Right lobe of liver (tissue), 6 donors: ENCODE data around the gene KIF3C. TPM values are rescaled to one million over a fixed set of nuclear protein-coding genes. Genes with fewer than 3 reads are reported as not detected.
"Not testable (repeated sequence)": the region's sequence is repeated elsewhere in the genome, so short reads cannot be mapped to it uniquely, and the experiment has no call there.

Experiments used
- ATAC-seq, 4 donors: fragments of 200-7000 bp; cut with Tn5 transposase; one replicate each; pipeline ENCODE4 v1.9.1; 2020; ENCODE audit warnings: mild to moderate bottlenecking in 4 of 4, moderate library complexity in 4 of 4
- DNase-seq, 3 donors: peaks; one replicate each; pipeline ENCODE4 v3.0.0-alpha.2; 2020
- H3K27ac ChIP-seq, 3 donors: fragments of 200-600 bp; one replicate each; pipeline ENCODE4 v1.8.0; 2022
- H3K27me3 ChIP-seq, 2 donors: fragments of 200-600 bp; one replicate each; pipeline ENCODE4 v1.8.0; 2022
- H3K36me3 ChIP-seq, 4 donors: fragments of 200-600 bp; sonication (generic) in 1 of 4; one replicate each; pipeline versions ENCODE4 v1.5.1 to v1.8.0; 2017 to 2022; ENCODE audit warnings: control low read depth in 1 of 4
- H3K4me1 ChIP-seq, 4 donors: fragments of 200-600 bp; sonication (generic) in 1 of 4; one replicate each; pipeline versions ENCODE4 v1.5.1 to v1.8.0; 2017 to 2022; ENCODE audit warnings: control low read depth in 1 of 4
- H3K4me3 ChIP-seq, 3 donors: fragments of 200-600 bp; one replicate each; pipeline ENCODE4 v1.8.0; 2022
- H3K9me3 ChIP-seq, 4 donors: fragments of 200-600 bp; sonication (generic) in 1 of 4; one replicate each; pipeline versions ENCODE4 v1.5.1 to v1.8.0; 2017 to 2022; ENCODE audit warnings: control low read depth in 1 of 4
- POLR2A ChIP-seq: fragments of 450-650 bp; IDR thresholded peaks from one replicate; pipeline ENCODE4 v1.6.1; 2017; ENCODE audit warnings: antibody characterized with exemption, mild to moderate bottlenecking
- WGBS: methylation state at CpG from one replicate; pipeline ENCODE4 v1.1.6; 2018; ENCODE audit warnings: low coverage, low lambda C conversion rate; ENCODE audit not compliant: insufficient coverage; ENCODE audit errors: missing lambda C conversion rate; 5-methylcytosine and 5-hydroxymethylcytosine counted together
- intact Hi-C, 2 donors: fragments of 100-400 bp; cut with DNase I; formaldehyde crosslinking; loops; one replicate each; pipeline versions ENCODE4 v1.11.2 to v1.14.1; 2022
- total RNA-seq, 6 experiments: library from RNA; depleted of rRNA in 2 of 6; stranded (reverse); fragments of >200 nt in 2 of 6; fragmentation: NEBNext Ultra II Directional in 3 of 6; extraction: Animal tissue kit (Norgen Biotek cat#: 25700) in 3 of 6; gene quantifications; one replicate each; pipeline versions ENCODE4 v1.1.0 to v1.2.4, GENCODE V29; 2016 to 2023
- TF ChIP-seq, protein P1 (sequence below), 4 donors: fragments of 200-600 bp in 3 of 4; fragments of 450-650 bp in 1 of 4; IDR thresholded peaks; one replicate each; pipeline versions ENCODE4 v1.5.1 to v1.8.0; 2016 to 2022; ENCODE audit warnings: antibody characterized with exemption in 4 of 4, mild to moderate bottlenecking in 2 of 4
- donor health status: DM: no; HTN: yes; CAD: no.
- donor health status: DM: no; HTN: no; CAD: no.
- donor health status: DM: no; HTN: no; CAD: no.
- donor health status: DM: no; HTN: yes; CAD: no.
- donor health status: DM: no; HTN: yes; CAD: no.

The KIF3C gene
- total RNA-seq, 6 experiments from 2014 or later: 0.88 to 2.2 (median 1.0) TPM

DNA sequence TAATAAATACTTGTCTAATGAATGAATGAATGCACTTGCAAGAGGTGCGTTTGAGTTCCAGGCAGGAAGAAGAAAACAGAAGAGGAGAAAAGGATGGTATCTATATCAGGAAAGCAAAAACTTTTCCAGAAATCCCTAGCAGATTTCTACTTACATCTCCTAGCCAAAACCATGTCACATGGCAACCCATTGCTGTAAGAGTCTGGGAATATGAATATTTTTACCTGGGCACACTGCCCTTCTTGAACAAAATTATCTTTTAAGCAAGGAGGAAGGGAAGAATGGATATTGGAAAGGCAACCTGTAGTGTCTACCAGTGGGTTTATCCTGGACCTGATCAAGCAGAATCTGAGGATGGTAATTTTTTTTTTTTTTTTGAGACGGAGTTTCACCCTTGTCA, 59.8 kb downstream of the KIF3C start:
- ATAC-seq (no peak), DNase-seq (no peak)
- H3K4me3 ChIP-seq: no peak overlapping the region
- 69% methylated on average over 2 of the region's 2 CpGs for WGBS
- H3K4me1 ChIP-seq: no peaks in the 10 kb centered on the region
- no peaks in the 10 kb centered on the region for H3K36me3 ChIP-seq
- H3K9me3 ChIP-seq: no peaks in the 10 kb centered on the region
- TF ChIP-seq, protein P1, sequence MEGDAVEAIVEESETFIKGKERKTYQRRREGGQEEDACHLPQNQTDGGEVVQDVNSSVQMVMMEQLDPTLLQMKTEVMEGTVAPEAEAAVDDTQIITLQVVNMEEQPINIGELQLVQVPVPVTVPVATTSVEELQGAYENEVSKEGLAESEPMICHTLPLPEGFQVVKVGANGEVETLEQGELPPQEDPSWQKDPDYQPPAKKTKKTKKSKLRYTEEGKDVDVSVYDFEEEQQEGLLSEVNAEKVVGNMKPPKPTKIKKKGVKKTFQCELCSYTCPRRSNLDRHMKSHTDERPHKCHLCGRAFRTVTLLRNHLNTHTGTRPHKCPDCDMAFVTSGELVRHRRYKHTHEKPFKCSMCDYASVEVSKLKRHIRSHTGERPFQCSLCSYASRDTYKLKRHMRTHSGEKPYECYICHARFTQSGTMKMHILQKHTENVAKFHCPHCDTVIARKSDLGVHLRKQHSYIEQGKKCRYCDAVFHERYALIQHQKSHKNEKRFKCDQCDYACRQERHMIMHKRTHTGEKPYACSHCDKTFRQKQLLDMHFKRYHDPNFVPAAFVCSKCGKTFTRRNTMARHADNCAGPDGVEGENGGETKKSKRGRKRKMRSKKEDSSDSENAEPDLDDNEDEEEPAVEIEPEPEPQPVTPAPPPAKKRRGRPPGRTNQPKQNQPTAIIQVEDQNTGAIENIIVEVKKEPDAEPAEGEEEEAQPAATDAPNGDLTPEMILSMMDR (IDR thresholded peaks at IDR 0.05): no peak
- no peak for TF ChIP-seq POLR2A
- intact Hi-C loops: no loop called here
- no peaks in the 10 kb centered on the region for H3K27me3 ChIP-seq
- no peak overlapping the region for H3K27ac ChIP-seq

DNA sequence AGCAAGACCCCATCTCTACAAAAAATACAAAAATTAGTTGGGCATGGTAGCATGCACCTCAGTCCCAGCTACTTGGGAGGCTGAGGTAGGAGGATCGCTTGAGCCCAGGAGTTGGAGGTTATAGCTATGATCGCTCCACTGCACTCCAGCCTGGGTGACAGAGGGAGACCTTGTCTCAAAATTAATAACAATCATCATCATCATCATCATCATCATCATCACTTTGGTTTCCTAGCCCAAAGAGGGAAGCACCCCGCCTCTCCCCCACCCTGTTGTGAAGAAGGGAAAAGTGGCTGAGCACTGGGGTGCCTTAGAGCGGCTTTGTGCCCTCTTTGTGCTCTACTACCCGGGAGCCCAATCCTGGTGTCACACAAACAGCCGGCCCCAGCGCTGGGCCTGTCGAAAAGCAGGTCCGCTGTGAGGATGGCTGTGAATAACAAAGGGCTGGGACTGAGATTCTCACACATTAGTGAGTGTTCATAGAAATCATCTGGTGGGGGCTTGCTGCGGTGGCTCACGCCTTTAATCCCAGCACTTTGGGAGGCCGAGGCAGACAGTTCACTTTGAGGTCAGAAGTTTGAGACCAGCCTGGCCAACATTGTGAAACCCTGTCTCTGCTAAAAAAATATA, 61.4 kb downstream of the KIF3C start:
- H3K27ac ChIP-seq: no peak overlapping the region
- H3K9me3 ChIP-seq: no peaks in the 10 kb centered on the region
- no peak for ATAC-seq
- no peaks in the 10 kb centered on the region for H3K27me3 ChIP-seq
- intact Hi-C loops: no loop called here
- WGBS: 60% methylated on average over 5 of the region's 12 CpGs
- no peak for TF ChIP-seq POLR2A
- TF ChIP-seq, protein P1 (IDR thresholded peaks at IDR 0.05): no peak
- no peaks in the 10 kb centered on the region for H3K36me3 ChIP-seq
- DNase-seq: no peak
- no peak overlapping the region for H3K4me3 ChIP-seq
- no peaks in the 10 kb centered on the region for H3K4me1 ChIP-seq

DNA sequence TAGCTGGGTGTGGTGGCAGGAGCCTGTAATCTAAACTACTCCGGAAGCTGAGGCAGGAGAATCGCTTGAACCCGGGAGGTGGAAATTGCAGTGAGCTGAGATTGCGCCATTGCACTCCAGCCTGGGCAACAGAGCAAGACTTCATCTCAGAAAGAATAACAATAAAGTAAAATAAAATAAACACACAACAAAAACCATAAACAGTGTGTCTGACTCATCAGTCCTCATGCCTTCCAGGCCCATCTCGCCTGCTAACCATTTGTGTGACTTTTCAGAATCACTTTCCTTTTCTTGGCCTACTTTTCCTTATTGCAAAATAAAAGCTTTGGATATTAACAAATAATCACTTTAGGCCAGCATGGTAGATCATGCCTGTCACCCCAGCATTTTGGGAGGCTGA, 62.0 kb downstream of the KIF3C start:
- Histone ChIP-seq H3K36me3 (no peaks in the 10 kb centered on the region), H3K4me1 (no peaks in the 10 kb centered on the region), H3K4me3 (no peak overlapping the region), H3K27me3 (no peaks in the 10 kb centered on the region), H3K27ac (no peak overlapping the region), H3K9me3 (no peaks in the 10 kb centered on the region)
- no peak for TF ChIP-seq POLR2A
- TF ChIP-seq, protein P1 (IDR thresholded peaks at IDR 0.05): no peak
- DNase-seq: no peak
- 81% methylated on average over 5 of the region's 5 CpGs for WGBS
- intact Hi-C loops: no loop called here
- ATAC-seq: no peak

DNA sequence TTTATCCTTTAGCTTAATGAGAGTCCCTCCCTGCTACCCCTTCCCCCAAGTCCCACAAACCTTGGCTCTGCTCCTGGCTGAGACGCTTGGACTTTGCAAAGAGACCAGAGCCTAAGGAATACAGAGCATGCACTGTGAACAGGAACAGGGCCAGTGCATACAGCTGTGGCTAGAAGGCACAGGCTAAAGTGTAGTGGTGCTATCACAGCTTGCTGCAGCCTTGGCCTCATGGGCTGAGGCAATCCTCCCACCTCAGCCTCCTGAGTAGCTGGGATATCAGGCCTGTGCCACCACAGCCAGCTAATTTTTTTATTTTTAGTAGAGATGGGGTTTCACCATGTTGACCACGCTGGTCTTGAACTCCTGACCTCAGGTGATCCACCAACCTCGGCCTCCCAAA, 64.5 kb downstream of the KIF3C start:
- Histone ChIP-seq H3K4me1 (no peaks in the 10 kb centered on the region), H3K27ac (no peak overlapping the region), H3K36me3 (no peaks in the 10 kb centered on the region), H3K9me3 (no peaks in the 10 kb centered on the region), H3K4me3 (no peak overlapping the region), H3K27me3 (no peaks in the 10 kb centered on the region)
- no peak for ATAC-seq
- intact Hi-C loops: no loop called here
- 76% methylated on average over 3 of the region's 3 CpGs for WGBS
- TF ChIP-seq, protein P1 (IDR thresholded peaks at IDR 0.05): no peak
- no peak for TF ChIP-seq POLR2A
- no peak for DNase-seq

DNA sequence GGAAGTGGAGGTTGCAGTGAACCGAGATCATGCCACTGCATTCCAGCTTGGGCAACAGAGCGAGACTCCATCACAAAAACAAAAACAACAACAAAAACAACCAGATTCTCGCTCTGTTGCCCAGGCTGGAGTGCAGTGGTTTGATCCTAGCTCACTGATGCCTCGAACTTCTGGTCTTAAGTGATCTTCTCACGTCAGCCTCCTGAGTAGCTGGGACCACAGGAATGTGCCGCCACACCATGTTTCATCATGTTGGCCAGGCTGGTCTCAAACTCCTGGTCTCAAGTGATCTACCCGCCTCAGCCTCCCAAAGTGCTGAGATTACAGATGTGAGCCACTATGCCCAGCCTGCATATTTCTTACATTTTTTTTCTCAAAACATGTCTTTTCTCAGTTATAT, 64.9 kb downstream of the KIF3C start:
- ATAC-seq, H3K9me3 ChIP-seq, H3K4me1 ChIP-seq, H3K27me3 ChIP-seq, intact Hi-C loops, H3K36me3 ChIP-seq, DNase-seq, H3K27ac ChIP-seq, H3K4me3 ChIP-seq: not testable (repeated sequence)
- WGBS: 55% methylated on average over 5 of the region's 7 CpGs

DNA sequence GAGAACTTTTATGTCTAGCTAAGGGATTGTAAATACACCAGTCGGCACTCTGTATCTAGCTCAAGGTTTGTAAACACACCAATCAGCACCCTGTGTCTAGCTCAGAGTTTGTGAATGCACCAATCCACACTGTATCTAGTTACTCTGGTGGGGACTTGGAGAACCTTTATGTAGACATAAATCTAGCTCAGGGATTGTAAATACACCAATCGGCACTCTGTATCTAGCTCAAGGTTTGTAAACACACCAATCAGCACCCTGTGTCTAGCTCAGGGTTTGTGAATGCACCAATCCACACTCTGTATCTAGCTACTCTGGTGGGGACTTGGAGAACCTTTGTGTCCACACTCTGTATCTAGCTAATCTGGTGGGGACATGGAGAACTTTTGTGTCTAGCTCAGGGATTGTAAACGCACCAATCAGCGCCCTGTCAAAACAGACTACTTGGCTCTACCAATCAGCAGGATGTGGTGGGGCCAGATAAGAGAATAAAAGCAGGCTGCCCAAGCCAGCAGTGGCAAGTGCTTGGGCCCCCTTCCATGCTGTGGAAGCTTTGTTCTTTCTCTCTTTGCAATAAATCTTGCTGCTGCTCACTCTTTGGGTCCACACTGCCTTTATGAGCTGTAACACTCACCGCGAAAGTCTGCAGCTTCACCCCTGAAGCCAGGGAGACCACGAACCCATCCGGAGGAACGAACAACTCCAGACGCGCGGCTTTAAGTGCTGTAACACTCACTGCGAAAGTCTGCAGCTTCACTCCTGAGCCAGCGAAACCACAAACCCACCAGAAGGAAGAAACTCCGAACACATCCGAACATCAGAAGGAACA, 66.1 kb downstream of the KIF3C start:
- intact Hi-C loops, DNase-seq, H3K27ac ChIP-seq, H3K9me3 ChIP-seq, H3K4me1 ChIP-seq, H3K27me3 ChIP-seq, ATAC-seq, H3K4me3 ChIP-seq, H3K36me3 ChIP-seq: not testable (repeated sequence)
- 67% methylated on average over 10 of the region's 16 CpGs for WGBS

DNA sequence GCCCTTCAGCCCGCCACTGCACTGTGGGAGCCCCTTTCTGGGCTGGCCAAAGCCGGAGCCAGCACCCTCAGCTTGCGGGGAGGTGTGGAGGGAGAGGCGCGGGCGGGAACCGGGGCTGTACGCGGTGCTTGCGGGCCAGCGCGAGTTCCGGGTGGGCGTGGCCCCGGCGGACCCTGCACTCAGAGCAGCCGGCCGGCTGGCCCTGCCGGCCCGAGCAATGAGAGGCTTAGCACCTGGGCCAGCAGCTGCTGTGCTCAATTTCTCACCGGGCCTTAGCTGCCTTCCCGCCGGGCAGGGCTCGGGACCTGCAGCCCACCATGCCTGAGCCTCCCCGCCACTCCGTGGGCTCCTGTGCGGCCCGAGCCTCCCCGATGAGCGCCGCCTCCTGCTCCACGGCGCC, 66.9 kb downstream of the KIF3C start:
- ATAC-seq, H3K9me3 ChIP-seq, intact Hi-C loops, H3K27ac ChIP-seq, H3K4me1 ChIP-seq, H3K36me3 ChIP-seq, H3K27me3 ChIP-seq, H3K4me3 ChIP-seq, DNase-seq: not testable (repeated sequence)
- WGBS: no CpG with 5 or more reads among the region's 33 CpGs

DNA sequence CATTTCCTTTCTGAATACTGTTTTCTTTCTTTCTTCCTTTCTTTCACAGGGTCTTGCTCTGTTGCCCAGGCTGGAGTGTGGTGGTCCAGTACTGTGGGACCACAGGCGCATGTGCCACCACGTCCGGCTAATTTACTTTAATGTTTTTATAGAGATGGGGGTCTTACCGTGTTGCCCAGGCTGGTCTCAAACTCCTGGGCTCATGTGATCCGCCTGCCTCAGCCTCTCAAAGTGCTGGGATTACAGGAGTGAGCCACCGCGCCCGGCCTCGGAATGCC, 68.7 kb downstream of the KIF3C start:
- 89% methylated on average over 6 of the region's 9 CpGs for WGBS
- DNase-seq, intact Hi-C loops: not testable (repeated sequence)

More for the DNA sequence above, 68.7 kb downstream of the KIF3C start:
- not testable (repeated sequence) for H3K4me3 ChIP-seq, H3K9me3 ChIP-seq, ATAC-seq, H3K27me3 ChIP-seq, H3K36me3 ChIP-seq, H3K4me1 ChIP-seq, H3K27ac ChIP-seq
